ENCODE data around the gene NOP10. TPM values are rescaled to one million over a fixed set of nuclear protein-coding genes. Genes with fewer than 3 reads are reported as not detected.

The NOP10 gene
- total RNA-seq, 1 donor from 2014 or later, result 191 TPM

- no peak for TF ChIP-seq CTCF (IDR thresholded peaks at IDR 0.05; ENCODE audit: unreplicated experiment)
- H3K4me3 Mint-ChIP-seq (ENCODE audit: unreplicated experiment), result no peak overlapping the region
- no peak for DNase-seq (ENCODE audit: low spot score)
- H3K27me3 Mint-ChIP-seq (ENCODE audit: unreplicated experiment), result no peaks in the 10 kb centered on the region
- H3K4me1 Mint-ChIP-seq (ENCODE audit: unreplicated experiment), result peaks cover 18% of the 10 kb centered on the region
- H3K27ac Mint-ChIP-seq (ENCODE audit: unreplicated experiment), result no peak overlapping the region
- H3K36me3 Mint-ChIP-seq (ENCODE audit: low read depth, unreplicated experiment), result no peaks in the 10 kb centered on the region
- no peaks in the 10 kb centered on the region for H3K9me3 Mint-ChIP-seq (ENCODE audit: unreplicated experiment)
These were observed 28.1 kb downstream of the NOP10 start for GRCh38 chr15:34314491-34315490.

- H3K9me3 Mint-ChIP-seq (ENCODE audit: unreplicated experiment), result no peaks in the 10 kb centered on the region
- TF ChIP-seq CTCF (IDR thresholded peaks at IDR 0.05; ENCODE audit: unreplicated experiment), result no peak
- H3K27ac Mint-ChIP-seq (ENCODE audit: unreplicated experiment), result no peak overlapping the region
- DNase-seq (ENCODE audit: low spot score), result no peak
- no peak overlapping the region for H3K4me3 Mint-ChIP-seq (ENCODE audit: unreplicated experiment)
- no peaks in the 10 kb centered on the region for H3K36me3 Mint-ChIP-seq (ENCODE audit: low read depth, unreplicated experiment)
- no peaks in the 10 kb centered on the region for H3K27me3 Mint-ChIP-seq (ENCODE audit: unreplicated experiment)
- peaks cover 10% of the 10 kb centered on the region for H3K4me1 Mint-ChIP-seq (ENCODE audit: unreplicated experiment)
These were observed 31.4 kb downstream of the NOP10 start for GRCh38 chr15:34311563-34311962.

DNA sequence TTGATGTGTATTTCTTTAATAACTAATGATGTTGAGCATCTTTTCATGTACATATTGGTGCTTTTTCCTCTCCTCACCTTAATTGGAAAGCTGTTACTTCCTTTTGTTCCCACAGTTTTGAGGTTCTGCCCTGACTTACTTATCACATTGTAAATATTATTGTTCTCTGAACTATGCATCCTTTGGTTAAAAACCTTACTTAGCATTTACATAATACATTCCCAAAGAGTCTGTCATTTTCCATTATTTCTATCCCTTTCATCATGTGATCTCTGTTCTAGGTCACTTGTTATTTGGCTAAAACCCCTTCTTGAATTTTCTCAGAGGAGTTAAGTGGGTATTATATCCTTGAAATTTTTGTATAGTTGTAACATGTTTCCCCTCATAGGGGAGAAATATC, 38.3 kb downstream of the NOP10 start:
- Mint-ChIP-seq H3K36me3 (ENCODE audit: low read depth, unreplicated experiment) (peaks cover 4% of the 10 kb centered on the region), H3K27me3 (ENCODE audit: unreplicated experiment) (no peaks in the 10 kb centered on the region), H3K9me3 (ENCODE audit: unreplicated experiment) (no peaks in the 10 kb centered on the region), H3K4me3 (ENCODE audit: unreplicated experiment) (no peak overlapping the region), H3K4me1 (ENCODE audit: unreplicated experiment) (peaks cover 1% of the 10 kb centered on the region), H3K27ac (ENCODE audit: unreplicated experiment) (no peak overlapping the region)
- no peak for TF ChIP-seq CTCF (IDR thresholded peaks at IDR 0.05; ENCODE audit: unreplicated experiment)
- DNase-seq (ENCODE audit: low spot score), result no peak

DNA sequence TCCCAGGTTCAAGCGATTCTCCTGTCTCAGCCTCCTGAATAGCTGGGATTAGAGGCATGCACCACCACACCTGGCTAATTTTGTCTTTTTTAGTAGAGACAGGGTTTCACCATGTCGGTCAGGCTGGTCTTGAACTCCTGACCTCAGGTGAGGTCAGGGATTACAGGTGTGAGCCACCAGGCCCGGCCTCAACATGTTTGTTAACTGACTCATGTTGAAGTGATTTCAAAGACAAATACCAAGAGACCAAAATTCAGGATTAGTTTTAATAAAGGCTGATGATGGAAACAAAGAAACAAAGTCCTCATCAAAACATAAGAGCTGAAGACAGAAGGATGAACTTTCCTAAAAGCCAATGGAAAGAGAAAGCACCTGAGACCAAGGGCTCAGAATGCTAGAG, 41.9 kb downstream of the NOP10 start:
- Mint-ChIP-seq H3K36me3 (ENCODE audit: low read depth, unreplicated experiment) (peaks cover 4% of the 10 kb centered on the region), H3K27ac (ENCODE audit: unreplicated experiment) (no peak overlapping the region), H3K27me3 (ENCODE audit: unreplicated experiment) (no peaks in the 10 kb centered on the region), H3K4me3 (ENCODE audit: unreplicated experiment) (no peak overlapping the region), H3K9me3 (ENCODE audit: unreplicated experiment) (no peaks in the 10 kb centered on the region), H3K4me1 (ENCODE audit: unreplicated experiment) (no peaks in the 10 kb centered on the region)
- TF ChIP-seq CTCF (IDR thresholded peaks at IDR 0.05; ENCODE audit: unreplicated experiment), result no peak
- no peak for DNase-seq (ENCODE audit: low spot score)

DNA sequence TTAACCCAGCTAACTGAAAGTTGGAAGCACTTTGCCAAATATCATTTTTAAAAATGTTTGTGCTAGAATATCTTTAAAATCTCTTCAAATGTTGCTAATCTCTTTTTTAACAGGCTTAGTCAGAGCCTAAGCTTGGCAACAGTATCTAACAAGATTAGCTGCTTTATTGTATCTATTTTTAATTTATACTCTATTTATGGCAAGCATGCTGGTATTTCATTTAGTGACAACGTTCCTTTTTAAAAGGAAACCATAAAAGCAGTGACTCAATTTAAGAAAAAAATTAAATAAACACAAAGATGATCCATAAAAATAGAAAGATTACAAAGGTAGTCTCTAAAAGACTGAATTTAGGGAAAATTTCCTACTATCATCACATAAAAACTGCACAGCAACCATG, 45.9 kb downstream of the NOP10 start:
- H3K4me3 Mint-ChIP-seq (ENCODE audit: unreplicated experiment), result no peak overlapping the region
- DNase-seq (ENCODE audit: low spot score), result no peak
- H3K27me3 Mint-ChIP-seq (ENCODE audit: unreplicated experiment), result no peaks in the 10 kb centered on the region
- no peak overlapping the region for H3K27ac Mint-ChIP-seq (ENCODE audit: unreplicated experiment)
- no peak for TF ChIP-seq CTCF (IDR thresholded peaks at IDR 0.05; ENCODE audit: unreplicated experiment)
- peaks cover 3% of the 10 kb centered on the region for H3K36me3 Mint-ChIP-seq (ENCODE audit: low read depth, unreplicated experiment)
- no peaks in the 10 kb centered on the region for H3K4me1 Mint-ChIP-seq (ENCODE audit: unreplicated experiment)
- H3K9me3 Mint-ChIP-seq (ENCODE audit: unreplicated experiment), result no peaks in the 10 kb centered on the region
